KMS-11 (cell line): ENCODE measurements around the gene THTPA.

Experiments
- H2AFZ ChIP-seq: fragments of 200-600 bp; sonication (generic); 2 replicates; pipeline ENCODE4 v1.6.1; 2016; ENCODE audit warnings: antibody characterized with exemption, mixed run types, low read depth
- H3K27ac ChIP-seq: fragments of 200-600 bp; sonication (generic); 2 replicates; pipeline ENCODE4 v1.6.1; 2016; ENCODE audit warnings: mild to moderate bottlenecking, mixed run types
- H3K27me3 ChIP-seq: fragments of 200-600 bp; sonication (generic); 2 replicates; pipeline ENCODE4 v1.6.1; 2017; ENCODE audit warnings: mild to moderate bottlenecking, low read depth, mixed run types, moderate library complexity; ENCODE audit not compliant: insufficient read depth
- H3K36me3 ChIP-seq: fragments of 200-600 bp; sonication (generic); 2 replicates; pipeline ENCODE4 v1.6.1; 2017; ENCODE audit warnings: mild to moderate bottlenecking, mixed run types; ENCODE audit not compliant: insufficient read depth
- H3K4me1 ChIP-seq: fragments of 200-600 bp; sonication (generic); 2 replicates; pipeline ENCODE4 v1.6.1; 2016; ENCODE audit warnings: mild to moderate bottlenecking, low read depth, mixed run types; ENCODE audit not compliant: poor library complexity, severe bottlenecking
- H3K4me2 ChIP-seq: fragments of 200-600 bp; sonication (generic); 2 replicates; pipeline ENCODE4 v1.7.0; 2016; ENCODE audit warnings: mild to moderate bottlenecking, mixed run types
- H3K4me3 ChIP-seq: fragments of 200-600 bp; sonication (generic); IDR thresholded peaks from 2 replicates; pipeline ENCODE4 v1.6.1; 2017; ENCODE audit warnings: low read depth, low read length, mixed read lengths; ENCODE audit not compliant: insufficient read depth
- H3K79me2 ChIP-seq: fragments of 200-600 bp; sonication (generic); 2 replicates; pipeline ENCODE4 v1.6.1; 2016; ENCODE audit warnings: low read depth, mixed run types; ENCODE audit not compliant: insufficient read depth
- H3K9ac ChIP-seq: fragments of 200-600 bp; sonication (generic); 2 replicates; pipeline ENCODE4 v1.6.1; 2016; ENCODE audit warnings: mild to moderate bottlenecking, mixed run types
- H4K20me1 ChIP-seq: fragments of 200-600 bp; sonication (generic); 2 replicates; pipeline ENCODE4 v1.6.1; 2016; ENCODE audit warnings: mild to moderate bottlenecking, mixed run types; ENCODE audit not compliant: insufficient read depth
- TF ChIP-seq, protein P1 (sequence below): fragments of 200-600 bp; sonication (generic); conservative IDR thresholded peaks from 2 replicates; pipeline ENCODE4 v1.6.1; 2017; ENCODE audit warnings: low read depth, mild to moderate bottlenecking, antibody characterized with exemption, low read length, moderate library complexity, mixed read lengths

The THTPA gene

GRCh38 chr14:23558346-23559009 is 2.4 kb downstream of the THTPA start:
- H2AFZ ChIP-seq: no peak overlapping the region
- H3K27ac ChIP-seq: no peak overlapping the region
- H3K4me3 ChIP-seq: no peak overlapping the region
- H3K4me2 ChIP-seq: no peak overlapping the region
- no peaks in the 10 kb centered on the region; the same call in 1 of the 2 replicates for H3K79me2 ChIP-seq
- no peaks in the 10 kb centered on the region for H3K36me3 ChIP-seq
- peaks cover 17% of the 10 kb centered on the region for H3K4me1 ChIP-seq
- no peaks in the 10 kb centered on the region for H4K20me1 ChIP-seq
- no peaks in the 10 kb centered on the region for H3K27me3 ChIP-seq
- TF ChIP-seq, protein P1, sequence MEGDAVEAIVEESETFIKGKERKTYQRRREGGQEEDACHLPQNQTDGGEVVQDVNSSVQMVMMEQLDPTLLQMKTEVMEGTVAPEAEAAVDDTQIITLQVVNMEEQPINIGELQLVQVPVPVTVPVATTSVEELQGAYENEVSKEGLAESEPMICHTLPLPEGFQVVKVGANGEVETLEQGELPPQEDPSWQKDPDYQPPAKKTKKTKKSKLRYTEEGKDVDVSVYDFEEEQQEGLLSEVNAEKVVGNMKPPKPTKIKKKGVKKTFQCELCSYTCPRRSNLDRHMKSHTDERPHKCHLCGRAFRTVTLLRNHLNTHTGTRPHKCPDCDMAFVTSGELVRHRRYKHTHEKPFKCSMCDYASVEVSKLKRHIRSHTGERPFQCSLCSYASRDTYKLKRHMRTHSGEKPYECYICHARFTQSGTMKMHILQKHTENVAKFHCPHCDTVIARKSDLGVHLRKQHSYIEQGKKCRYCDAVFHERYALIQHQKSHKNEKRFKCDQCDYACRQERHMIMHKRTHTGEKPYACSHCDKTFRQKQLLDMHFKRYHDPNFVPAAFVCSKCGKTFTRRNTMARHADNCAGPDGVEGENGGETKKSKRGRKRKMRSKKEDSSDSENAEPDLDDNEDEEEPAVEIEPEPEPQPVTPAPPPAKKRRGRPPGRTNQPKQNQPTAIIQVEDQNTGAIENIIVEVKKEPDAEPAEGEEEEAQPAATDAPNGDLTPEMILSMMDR: no peak
- H3K9ac ChIP-seq: no peak overlapping the region

GRCh38 chr14:23559010-23559925 is 3.2 kb downstream of the THTPA start:
- TF ChIP-seq, protein P1: peak; percentile 85
- H3K9ac ChIP-seq: no peak overlapping the region
- no peak overlapping the region for H3K27ac ChIP-seq

GRCh38 chr14:23559926-23560520 is 4.0 kb downstream of the THTPA start:
- Histone ChIP-seq H3K9ac (no peak overlapping the region), H3K27ac (no peak overlapping the region), H3K4me1 (peaks cover 14% of the 10 kb centered on the region), H3K4me3 (no peak overlapping the region), H3K79me2 (no peaks in the 10 kb centered on the region; the same call in 1 of the 2 replicates), H4K20me1 (no peaks in the 10 kb centered on the region), H3K36me3 (no peaks in the 10 kb centered on the region), H3K27me3 (no peaks in the 10 kb centered on the region), H2AFZ (no peak overlapping the region), H3K4me2 (no peak overlapping the region)
- TF ChIP-seq, protein P1: no peak

More at GRCh38 chr14:23559010-23559925, 3.2 kb downstream of the THTPA start:
- Histone ChIP-seq H3K27me3 (no peaks in the 10 kb centered on the region), H3K36me3 (no peaks in the 10 kb centered on the region), H2AFZ (no peak overlapping the region), H3K4me1 (peaks cover 17% of the 10 kb centered on the region), H4K20me1 (no peaks in the 10 kb centered on the region), H3K4me2 (no peak overlapping the region), H3K4me3 (no peak overlapping the region), H3K79me2 (no peaks in the 10 kb centered on the region; the same call in 1 of the 2 replicates)

- no peaks in the 10 kb centered on the region for H4K20me1 ChIP-seq
- H2AFZ ChIP-seq: no peak overlapping the region
- no peaks in the 10 kb centered on the region for H3K36me3 ChIP-seq
- H3K4me3 ChIP-seq: no peak overlapping the region
- peaks cover 11% of the 10 kb centered on the region for H3K4me1 ChIP-seq
- H3K27me3 ChIP-seq: no peaks in the 10 kb centered on the region
- TF ChIP-seq, protein P1: no peak
- no peak overlapping the region for H3K9ac ChIP-seq
- no peak overlapping the region for H3K4me2 ChIP-seq
- no peak overlapping the region for H3K27ac ChIP-seq
- H3K79me2 ChIP-seq: no peaks in the 10 kb centered on the region; the same call in 1 of the 2 replicates
Observed at GRCh38 chr14:23561259-23561658, 5.2 kb downstream of the THTPA start.
